Measurements from ENCODE around the gene VSTM2B.

- TF ChIP-seq CTCF (IDR thresholded peaks at IDR 0.05) (no peak), POLR2A (IDR thresholded peaks at IDR 0.05) (no peak)
Measured at GRCh38 chr19:29503140-29503758, 22.5 kb upstream of the VSTM2B start.

All from heart left ventricle (tissue), 13 donors.